Panc1 (cell line): ENCODE data around the gene HNRNPLL. TPM values are rescaled to one million over a fixed set of nuclear protein-coding genes. Genes with fewer than 3 reads are reported as not detected.
A peak's percentile ranks its signal among the peaks of the same experiment; 100 is the strongest.

ENCODE experiments used
- ATAC-seq: fragments of 200-7000 bp; cut with Tn5 transposase; 2 replicates; pipeline ENCODE4 v1.9.1; 2020; ENCODE audit warnings: mild to moderate bottlenecking, moderate library complexity
- BruUV-seq: library from RNA; stranded (reverse); fragments of 400-500 nt; replicated peaks from 2 replicates; lab custom pipeline; 2021; lab: Mats Ljungman, UMichigan
- CTCF ChIA-PET: fragments of 300-600 bp; sonication (Branson Sonifier 250); formaldehyde crosslinking; loops from one replicate; lab custom pipeline; 2022; ENCODE audit warnings: antibody characterized with exemption; lab: Charles Lee
- POLR2A ChIA-PET: fragments of 300-600 bp; sonication (Branson Sonifier 250); formaldehyde crosslinking; loops from one replicate; lab custom pipeline; 2022; ENCODE audit warnings: antibody characterized with exemption; lab: Charles Lee
- DNase-seq: peaks from one replicate; pipeline ENCODE4 v3.0.0-alpha.2; 2010; ENCODE audit warnings: low read depth, low spot score
- H3K27ac ChIP-seq: 2 replicates; pipeline ENCODE4 v1.5.1; 2011; ENCODE audit warnings: mild to moderate bottlenecking, low read length, inconsistent platforms
- H3K27me3 ChIP-seq: fragments of 200-500 bp; sonication (Bioruptor generic); 2 replicates; pipeline ENCODE4 v1.6.0; 2014; ENCODE audit warnings: low read length, inconsistent platforms; ENCODE audit not compliant: control insufficient read depth, insufficient read depth
- H3K36me3 ChIP-seq: fragments of 200-500 bp; sonication (Bioruptor generic); 2 replicates; pipeline ENCODE4 v1.5.1; 2014; ENCODE audit warnings: inconsistent platforms, mild to moderate bottlenecking, low read length, moderate library complexity; ENCODE audit not compliant: control insufficient read depth, insufficient read depth
- H3K4me1 ChIP-seq: 2 replicates; pipeline ENCODE4 v1.5.1; 2011; ENCODE audit warnings: inconsistent platforms, mild to moderate bottlenecking, low read length, moderate library complexity; ENCODE audit not compliant: control insufficient read depth, insufficient read depth
- H3K4me3 ChIP-seq, 2 experiments: 2 replicates each; pipeline ENCODE4 v1.5.1; 2011 to 2012; ENCODE audit warnings: low read depth in 2 of 2, low read length in 2 of 2, mild to moderate bottlenecking in 2 of 2, inconsistent platforms in 1 of 2, moderate library complexity in 1 of 2
- H3K9me3 ChIP-seq: fragments of 200-500 bp; sonication (Bioruptor generic); 2 replicates; pipeline ENCODE4 v1.5.1; 2014; ENCODE audit warnings: low read depth, mild to moderate bottlenecking, inconsistent platforms, low read length, moderate library complexity; ENCODE audit not compliant: control insufficient read depth, insufficient read depth
- CTCF ChIP-seq: fragments of 450-650 bp; IDR thresholded peaks from 2 replicates; pipeline ENCODE4 v1.5.1; 2017; ENCODE audit warnings: mild to moderate bottlenecking
- POLR2AphosphoS5 ChIP-seq: IDR thresholded peaks from 2 replicates; pipeline ENCODE4 v1.6.1; 2012; ENCODE audit warnings: mild to moderate bottlenecking, low read depth, low read length, moderate library complexity
- REST ChIP-seq, 2 experiments: IDR thresholded peaks; 2 replicates each; pipeline ENCODE4 v1.6.1; 2011 to 2012; ENCODE audit warnings: low read depth in 2 of 2, control low read depth in 1 of 2, low read length in 1 of 2, mild to moderate bottlenecking in 1 of 2, moderate library complexity in 1 of 2; ENCODE audit not compliant: insufficient read depth in 1 of 2
- SIN3A ChIP-seq: IDR thresholded peaks from 2 replicates; pipeline ENCODE4 v1.6.1; 2012; ENCODE audit warnings: low read depth, mild to moderate bottlenecking, low read length, moderate library complexity, borderline replicate concordance; ENCODE audit not compliant: insufficient read depth
- TCF7L2 ChIP-seq: IDR thresholded peaks from 2 replicates; pipeline ENCODE4 v1.6.1; 2011; ENCODE audit warnings: mild to moderate bottlenecking, low read depth, low read length, inconsistent platforms
- in situ Hi-C: cut with HindIII; loops from 2 replicates; pipeline ENCODE4 v1.10.0; 2016; ENCODE audit warnings: low sequenced_read_pairs, low pct_unique_long_range_greater_than_20kb
- intact Hi-C: fragments of 100-400 bp; cut with micrococcal nuclease; formaldehyde crosslinking; loops from one replicate; pipeline ENCODE4 v1.10.0; 2022; ENCODE audit not compliant: unreplicated experiment
- total RNA-seq: library from RNA; stranded (reverse); gene quantifications from one replicate; pipeline ENCODE4 v1.2.1, GENCODE V29; 2021; ENCODE audit not compliant: unreplicated experiment

HNRNPLL gene
- total RNA-seq, 1 experiment from 2014 or later = 69.8 TPM

- H3K36me3 ChIP-seq = no peaks in the 10 kb centered on the region
- in situ Hi-C loops = no loop called here
- POLR2A ChIA-PET = interaction anchor here (0.5 kb wide), 1 partner anchor 197 kb away, joined by 6 read pairs; no protein-coding TSS in a partner anchor
- ATAC-seq (peak; percentile 78), DNase-seq (no peak)
- no peaks in the 10 kb centered on the region for H3K9me3 ChIP-seq
- no peak overlapping the region for H3K27ac ChIP-seq
- BruUV-seq = no TSS peak
- TF ChIP-seq CTCF (no peak), POLR2AphosphoS5 (no peak), REST (IDR thresholded peaks at IDR 0.05; ENCODE audit: insufficient read depth in 1 of 2, low read depth in 2 of 2, low read length in 1 of 2) (no peak), SIN3A (no peak), TCF7L2 (no peak)
- CTCF ChIA-PET = interaction anchor here (0.7 kb wide), 2 partner anchors 14 to 63 kb away, joined by 4 to 8 read pairs; no protein-coding TSS in a partner anchor
- H3K4me3 ChIP-seq = peak overlapping the region; percentile 33 to 37
- no peaks in the 10 kb centered on the region for H3K27me3 ChIP-seq
- no peaks in the 10 kb centered on the region for H3K4me1 ChIP-seq
- intact Hi-C loops = no loop called here
Observed at GRCh38 chr2:38528008-38528442, 74.7 kb downstream of the HNRNPLL start.

GRCh38 chr2:38527338-38528007 is 75.3 kb downstream of the HNRNPLL start:
- POLR2A ChIA-PET = interaction anchor here (0.5 kb wide), 1 partner anchor 196 kb away, joined by 6 read pairs; no protein-coding TSS in a partner anchor
- in situ Hi-C loops (no loop called here), intact Hi-C loops (no loop called here)
- H3K36me3 ChIP-seq = no peaks in the 10 kb centered on the region
- no peaks in the 10 kb centered on the region for H3K9me3 ChIP-seq
- no TSS peak for BruUV-seq
- CTCF ChIA-PET = interaction anchor here (0.7 kb wide), 2 partner anchors 13 to 62 kb away, joined by 4 to 8 read pairs; no protein-coding TSS in a partner anchor
- H3K4me3 ChIP-seq = peak overlapping the region; percentile 33 to 37
- no peak for TF ChIP-seq TCF7L2
- TF ChIP-seq REST (IDR thresholded peaks at IDR 0.05; ENCODE audit: insufficient read depth in 1 of 2, low read depth in 2 of 2, low read length in 1 of 2) = no peak
- TF ChIP-seq CTCF = no peak
- ATAC-seq (no peak), DNase-seq (no peak)
- no peaks in the 10 kb centered on the region for H3K4me1 ChIP-seq
- H3K27ac ChIP-seq = no peak overlapping the region
- no peaks in the 10 kb centered on the region for H3K27me3 ChIP-seq
